B cell (primary cell): Measurements from ENCODE around the gene MUC22. TPM values are rescaled to one million over a fixed set of nuclear protein-coding genes. Genes with fewer than 3 reads are reported as not detected.
"Not testable (repeated sequence)": the region's sequence is repeated elsewhere in the genome, so short reads cannot be mapped to it uniquely, and the experiment has no call there.

Source experiments
- ATAC-seq: fragments of 200-7000 bp; cut with Tn5 transposase; one replicate; pipeline ENCODE4 v1.10.0; 2021; ENCODE audit warnings: low read depth, mild to moderate bottlenecking, moderate number of reproducible peaks, moderate library complexity
- CTCF ChIA-PET: fragments of 350-600 bp; sonication (Branson Sonifier 250); formaldehyde crosslinking; loops from one replicate; lab custom pipeline; 2021; ENCODE audit warnings: antibody characterized with exemption, inconsistent platforms; lab: Charles Lee
- POLR2A ChIA-PET: fragments of 350-600 bp; sonication (Branson Sonifier 250); formaldehyde crosslinking; loops from one replicate; lab custom pipeline; 2021; ENCODE audit warnings: antibody characterized with exemption; lab: Charles Lee
- DNase-seq: peaks from one replicate; pipeline ENCODE4 v3.0.0; 2013
- H2AFZ ChIP-seq: 2 replicates; pipeline ENCODE4 v1.6.1; 2012; ENCODE audit warnings: mild to moderate bottlenecking, low read depth, low read length; ENCODE audit not compliant: insufficient read depth, poor library complexity, severe bottlenecking
- H3K27ac ChIP-seq, 2 donors: 1 replicate in 1 of 2; 2 replicates in 1 of 2; pipeline ENCODE4 v1.5.1; 2012 to 2013; ENCODE audit warnings: low read length in 2 of 2, mild to moderate bottlenecking in 2 of 2, moderate library complexity in 1 of 2
- H3K27me3 ChIP-seq, 4 experiments: fragments of 200-600 bp in 1 of 4; sonication (generic) in 1 of 4; replicated peaks in 1 of 4; 1 replicate in 2 of 4; 2 replicates in 2 of 4; pipeline versions ENCODE4 v1.6.1 to v1.7.0; 2013 to 2016; ENCODE audit warnings: low read length in 3 of 4, mild to moderate bottlenecking in 2 of 4, mixed read lengths in 1 of 4, moderate library complexity in 1 of 4; ENCODE audit not compliant: insufficient read depth in 4 of 4, control insufficient read depth in 3 of 4; ENCODE audit errors: control extremely low read depth in 1 of 4
- H3K36me3 ChIP-seq, 2 experiments: replicated peaks in 1 of 2; 1 replicate in 1 of 2; 2 replicates in 1 of 2; pipeline versions ENCODE4 v1.6.1 to v1.7.1; 2013; ENCODE audit warnings: low read length in 1 of 2; ENCODE audit not compliant: insufficient read depth in 2 of 2, control insufficient read depth in 1 of 2; ENCODE audit errors: control extremely low read depth in 1 of 2, extremely low read depth in 1 of 2
- H3K4me1 ChIP-seq, 2 donors: fragments of 200-600 bp in 1 of 2; sonication (generic) in 1 of 2; 1 replicate in 1 of 2; 2 replicates in 1 of 2; pipeline versions ENCODE4 v1.5.1 to v1.6.1; 2013 to 2017; ENCODE audit warnings: low read length in 2 of 2; ENCODE audit not compliant: control insufficient read depth in 2 of 2, insufficient read depth in 2 of 2
- H3K4me2 ChIP-seq: replicated peaks from 2 replicates; pipeline ENCODE3; 2012; ENCODE audit warnings: mild to moderate bottlenecking, low read depth, low read length; ENCODE audit not compliant: poor library complexity, severe bottlenecking
- H3K4me3 ChIP-seq, 5 experiments: fragments of 200-600 bp in 1 of 5; sonication (generic) in 1 of 5; 1 replicate in 3 of 5; 2 replicates in 2 of 5; pipeline versions ENCODE4 v1.5.1 to v1.7.0; 2011 to 2016; ENCODE audit warnings: low read length in 4 of 5, mild to moderate bottlenecking in 4 of 5, low read depth in 2 of 5, control low read depth in 1 of 5, moderate library complexity in 1 of 5; ENCODE audit not compliant: insufficient read depth in 1 of 5; ENCODE audit errors: control extremely low read depth in 1 of 5, extremely low read depth in 1 of 5
- H3K79me2 ChIP-seq: fragments of 200-600 bp; sonication (generic); one replicate; pipeline ENCODE4 v1.6.0; 2016; ENCODE audit warnings: low read length; ENCODE audit not compliant: control insufficient read depth, insufficient read depth
- H3K9ac ChIP-seq: fragments of 200-600 bp; sonication (generic); 2 replicates; pipeline ENCODE4 v1.6.1; 2017; ENCODE audit warnings: mild to moderate bottlenecking, low read length, moderate library complexity
- H3K9me3 ChIP-seq, 3 donors: one replicate each; pipeline versions ENCODE4 v1.6.1 to v1.7.1; 2013; ENCODE audit warnings: low read length in 2 of 3; ENCODE audit not compliant: control insufficient read depth in 2 of 3, insufficient read depth in 1 of 3; ENCODE audit errors: control extremely low read depth in 1 of 3
- H4K20me1 ChIP-seq: 2 replicates; pipeline ENCODE4 v1.6.0; 2012; ENCODE audit warnings: mild to moderate bottlenecking, low read length; ENCODE audit not compliant: insufficient read depth, control insufficient read depth, poor library complexity, severe bottlenecking
- H3K27ac Mint-ChIP-seq: one replicate; pipeline ENCODE4 v1.8.0; 2021; ENCODE audit warnings: mixed read lengths
- H3K27me3 Mint-ChIP-seq: one replicate; pipeline ENCODE4 v1.8.0; 2021; ENCODE audit warnings: mixed read lengths
- H3K4me1 Mint-ChIP-seq: one replicate; pipeline ENCODE4 v1.8.0; 2021; ENCODE audit warnings: mixed read lengths
- H3K4me3 Mint-ChIP-seq: one replicate; pipeline ENCODE4 v1.8.0; 2021; ENCODE audit warnings: mixed read lengths
- H3K9me3 Mint-ChIP-seq: one replicate; pipeline ENCODE4 v1.8.0; 2022; ENCODE audit warnings: mixed read lengths; ENCODE audit not compliant: insufficient read depth
- CTCF ChIP-seq: fragments of 200-600 bp; IDR thresholded peaks from one replicate; pipeline ENCODE4 v1.8.0; 2022; ENCODE audit warnings: antibody characterized with exemption, mild to moderate bottlenecking
- EZH2 ChIP-seq: IDR thresholded peaks from 2 replicates; pipeline ENCODE4 v1.6.1; 2012; ENCODE audit warnings: borderline replicate concordance, low read depth, mild to moderate bottlenecking, moderate library complexity, low read length; ENCODE audit not compliant: insufficient read depth, poor library complexity, severe bottlenecking
- WGBS: methylation state at CpG from one replicate; pipeline ENCODE4 v1.1.5; 2013; ENCODE audit warnings: missing lambda C conversion rate; ENCODE audit not compliant: insufficient coverage; 5-methylcytosine and 5-hydroxymethylcytosine counted together
- intact Hi-C: fragments of 100-400 bp; cut with micrococcal nuclease; formaldehyde crosslinking; loops from one replicate; pipeline ENCODE4 v1.10.0; 2022
- polyA plus RNA-seq: library from polyadenylated mRNA; depleted of rRNA; stranded (reverse); fragments of >200 nt; gene quantifications from 2 replicates; pipeline ENCODE4 v1.2.3, GENCODE V29; 2012
- total RNA-seq, 2 donors: library from RNA; stranded (reverse); fragments of 120-200 nt in 1 of 2; gene quantifications; 1 replicate in 1 of 2; 2 replicates in 1 of 2; pipeline versions ENCODE4 v1.2.3 to v1.2.4, GENCODE V29; 2013 to 2022

The MUC22 gene
- total and polyA plus RNA-seq, 2 donors (not counting 1 experiment from before 2014, with no cell fraction given), result not detected

GRCh38 chr6:31016659-31017299 lies 6.5 kb downstream of the MUC22 start:
- H3K9me3 Mint-ChIP-seq, result no peaks in the 10 kb centered on the region
- no peak overlapping the region for H3K27ac ChIP-seq
- H3K9ac ChIP-seq, result no peak overlapping the region
- H4K20me1 ChIP-seq, result no peaks in the 10 kb centered on the region
- H3K4me1 Mint-ChIP-seq, result peaks cover 9% of the 10 kb centered on the region
- no peak overlapping the region for H3K27ac Mint-ChIP-seq
- H2AFZ ChIP-seq, result no peak overlapping the region
- DNase-seq (no peak), ATAC-seq (no peak)
- peaks cover 0 to 9% (median 0%) of the 10 kb centered on the region in 3 donors for H3K9me3 ChIP-seq
- TF ChIP-seq EZH2 (no peak), CTCF (no peak)
- no peak overlapping the region for H3K4me2 ChIP-seq
- no peaks in the 10 kb centered on the region for H3K79me2 ChIP-seq
- H3K4me3 ChIP-seq, result no peak overlapping the region
- WGBS, result 90% methylated on average over 31 of the region's 36 CpGs
- CTCF ChIA-PET, result interaction anchor here (1.0 kb wide), 1 partner anchor 52 kb away, joined by 3 read pairs; no protein-coding TSS in a partner anchor
- H3K27me3 Mint-ChIP-seq, result peaks cover 51% of the 10 kb centered on the region
- H3K27me3 ChIP-seq, result peaks cover 0 to 13% (median 4%) of the 10 kb centered on the region in 4 experiments
- H3K4me1 ChIP-seq, result no peaks in the 10 kb centered on the region
- intact Hi-C loops, result no loop called here
- POLR2A ChIA-PET, result no interaction called here
- no peak overlapping the region for H3K4me3 Mint-ChIP-seq
- no peaks in the 10 kb centered on the region for H3K36me3 ChIP-seq

- CTCF ChIA-PET, H2AFZ ChIP-seq, DNase-seq, H3K4me2 ChIP-seq, H3K4me3 ChIP-seq, H3K9me3 ChIP-seq, H3K27ac Mint-ChIP-seq, H3K9me3 Mint-ChIP-seq, POLR2A ChIA-PET, intact Hi-C loops, H3K4me1 Mint-ChIP-seq, H3K79me2 ChIP-seq, H3K36me3 ChIP-seq, H4K20me1 ChIP-seq, H3K4me3 Mint-ChIP-seq, H3K27ac ChIP-seq, ATAC-seq, H3K9ac ChIP-seq, H3K4me1 ChIP-seq: not testable (repeated sequence)
- peaks cover 0 to 17% (median 4%) of the 10 kb centered on the region in 4 experiments for H3K27me3 ChIP-seq
- peaks cover 48% of the 10 kb centered on the region for H3K27me3 Mint-ChIP-seq
- 90% methylated on average over 2 of the region's 3 CpGs for WGBS
Observed at GRCh38 chr6:31017436-31017835, 7.2 kb downstream of the MUC22 start.
